PC-3 (cell line): ENCODE measurements around the gene PPP1R3E.

Experiments used
- EZH2 ChIP-seq: fragments of 300-600 bp; sonication (generic); IDR thresholded peaks from one replicate; pipeline ENCODE4 v1.6.1; 2017; ENCODE audit warnings: antibody characterized with exemption, mild to moderate bottlenecking, low read length; ENCODE audit not compliant: unreplicated experiment
- TF ChIP-seq, protein P1 (sequence below): fragments of 300-600 bp; sonication (generic); conservative IDR thresholded peaks from 2 replicates; pipeline ENCODE4 v1.5.1; 2017; ENCODE audit warnings: antibody characterized with exemption, low read depth, mild to moderate bottlenecking, low read length

DNA sequence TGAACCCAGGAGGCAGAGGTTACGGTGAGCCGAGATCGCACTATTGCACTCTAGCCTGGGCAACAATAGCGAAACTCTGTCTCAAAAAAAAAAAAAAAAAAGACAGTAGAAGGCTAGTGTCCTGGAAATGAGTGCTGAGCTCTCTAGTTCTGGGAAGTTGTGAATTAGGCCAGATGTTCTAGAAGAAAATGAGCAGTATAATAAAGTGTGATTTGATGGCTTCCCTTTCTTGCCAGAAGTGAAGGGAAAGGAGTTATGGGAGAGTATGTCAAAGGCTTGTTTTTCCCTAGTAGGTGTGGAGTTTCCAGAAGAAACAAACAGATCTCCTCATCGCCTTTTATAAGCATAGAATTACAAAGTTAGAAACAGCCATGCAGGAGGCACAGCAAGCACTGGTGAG lies 44.4 kb downstream of the PPP1R3E start:
- TF ChIP-seq, protein P1, sequence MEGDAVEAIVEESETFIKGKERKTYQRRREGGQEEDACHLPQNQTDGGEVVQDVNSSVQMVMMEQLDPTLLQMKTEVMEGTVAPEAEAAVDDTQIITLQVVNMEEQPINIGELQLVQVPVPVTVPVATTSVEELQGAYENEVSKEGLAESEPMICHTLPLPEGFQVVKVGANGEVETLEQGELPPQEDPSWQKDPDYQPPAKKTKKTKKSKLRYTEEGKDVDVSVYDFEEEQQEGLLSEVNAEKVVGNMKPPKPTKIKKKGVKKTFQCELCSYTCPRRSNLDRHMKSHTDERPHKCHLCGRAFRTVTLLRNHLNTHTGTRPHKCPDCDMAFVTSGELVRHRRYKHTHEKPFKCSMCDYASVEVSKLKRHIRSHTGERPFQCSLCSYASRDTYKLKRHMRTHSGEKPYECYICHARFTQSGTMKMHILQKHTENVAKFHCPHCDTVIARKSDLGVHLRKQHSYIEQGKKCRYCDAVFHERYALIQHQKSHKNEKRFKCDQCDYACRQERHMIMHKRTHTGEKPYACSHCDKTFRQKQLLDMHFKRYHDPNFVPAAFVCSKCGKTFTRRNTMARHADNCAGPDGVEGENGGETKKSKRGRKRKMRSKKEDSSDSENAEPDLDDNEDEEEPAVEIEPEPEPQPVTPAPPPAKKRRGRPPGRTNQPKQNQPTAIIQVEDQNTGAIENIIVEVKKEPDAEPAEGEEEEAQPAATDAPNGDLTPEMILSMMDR = no peak
- no peak for TF ChIP-seq EZH2
